ES-I3 (cell line): ENCODE results near the gene GATAD2A.
A peak's percentile ranks its signal among the peaks of the same experiment; 100 is the strongest.

Experiments
- H3K36me3 ChIP-seq: 2 replicates; pipeline ENCODE4 v1.6.1; 2013; ENCODE audit warnings: mild to moderate bottlenecking, low read length, control low read depth, moderate library complexity; ENCODE audit not compliant: insufficient read depth
- H3K4me1 ChIP-seq: 2 replicates; pipeline ENCODE4 v1.6.1; 2013; ENCODE audit warnings: mild to moderate bottlenecking, control low read depth, low read length; ENCODE audit not compliant: insufficient read depth
- H3K9ac ChIP-seq: 2 replicates; pipeline ENCODE4 v1.6.1; 2013; ENCODE audit warnings: low read depth, mild to moderate bottlenecking, low read length, moderate library complexity
- H3K9me3 ChIP-seq: 2 replicates; pipeline ENCODE4 v1.6.1; 2013; ENCODE audit warnings: mild to moderate bottlenecking, low read length, moderate library complexity; ENCODE audit not compliant: control insufficient read depth, insufficient read depth

Gene GATAD2A

GRCh38 chr19:19530889-19531288 lies 125.4 kb downstream of the GATAD2A start:
- peaks cover 18% of the 10 kb centered on the region; the same call in 1 of the 2 replicates for H3K4me1 ChIP-seq
- H3K36me3 ChIP-seq, result no peaks in the 10 kb centered on the region
- no peaks in the 10 kb centered on the region for H3K9me3 ChIP-seq
- no peak overlapping the region for H3K9ac ChIP-seq

GRCh38 chr19:19531951-19532805 lies 126.7 kb downstream of the GATAD2A start:
- Histone ChIP-seq H3K9me3 (no peaks in the 10 kb centered on the region), H3K36me3 (no peaks in the 10 kb centered on the region), H3K9ac (no peak overlapping the region), H3K4me1 (peaks cover 15% of the 10 kb centered on the region; the same call in 1 of the 2 replicates)

- Histone ChIP-seq H3K4me1 (peaks cover 15% of the 10 kb centered on the region; the same call in 1 of the 2 replicates), H3K36me3 (no peaks in the 10 kb centered on the region), H3K9me3 (no peaks in the 10 kb centered on the region), H3K9ac (no peak overlapping the region)
Measured at GRCh38 chr19:19532806-19533701, 127.6 kb downstream of the GATAD2A start.

- Histone ChIP-seq H3K36me3 (no peaks in the 10 kb centered on the region), H3K9me3 (no peaks in the 10 kb centered on the region), H3K4me1 (peaks cover 15% of the 10 kb centered on the region; the same call in 1 of the 2 replicates), H3K9ac (no peak overlapping the region)
Measured at GRCh38 chr19:19533841-19534240, 128.4 kb downstream of the GATAD2A start.

DNA sequence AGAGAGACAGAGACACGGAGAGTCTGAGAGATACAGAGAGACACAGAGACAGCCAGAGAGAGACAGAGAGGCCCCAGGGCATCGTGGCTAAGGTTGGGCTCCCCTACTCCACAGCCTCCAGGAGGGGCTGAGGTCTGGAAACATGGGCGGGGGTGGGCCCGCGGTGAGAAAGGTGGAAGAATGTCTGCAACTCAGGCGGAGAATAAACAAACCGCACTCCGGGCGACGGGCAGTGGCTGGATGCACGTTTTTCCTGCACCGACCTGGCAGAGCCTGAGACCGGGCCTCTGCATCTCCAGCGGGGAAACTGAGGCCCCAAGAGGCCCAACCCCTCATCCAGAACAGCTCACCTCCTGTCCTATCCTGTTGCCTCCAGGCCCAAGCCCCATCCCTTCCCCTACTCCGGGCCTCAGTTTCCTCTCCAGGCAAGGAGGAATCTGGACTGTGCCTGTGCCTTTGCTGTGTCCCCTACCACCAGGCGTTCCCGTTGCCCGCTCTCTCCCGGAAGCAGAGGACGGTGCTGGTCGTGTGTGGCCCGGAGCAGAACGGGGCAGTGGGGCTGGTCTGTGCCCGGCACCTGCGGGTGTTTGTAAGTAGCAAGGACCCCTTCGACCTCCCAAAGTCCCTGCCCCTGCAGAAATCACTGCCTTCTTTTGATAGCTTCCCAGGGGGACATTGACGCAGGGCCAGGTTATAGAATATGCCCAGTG lies 129.2 kb downstream of the GATAD2A start:
- no peak overlapping the region for H3K9ac ChIP-seq
- peaks cover 11% of the 10 kb centered on the region; the same call in 1 of the 2 replicates for H3K4me1 ChIP-seq
- H3K9me3 ChIP-seq, result no peaks in the 10 kb centered on the region
- no peaks in the 10 kb centered on the region for H3K36me3 ChIP-seq

DNA sequence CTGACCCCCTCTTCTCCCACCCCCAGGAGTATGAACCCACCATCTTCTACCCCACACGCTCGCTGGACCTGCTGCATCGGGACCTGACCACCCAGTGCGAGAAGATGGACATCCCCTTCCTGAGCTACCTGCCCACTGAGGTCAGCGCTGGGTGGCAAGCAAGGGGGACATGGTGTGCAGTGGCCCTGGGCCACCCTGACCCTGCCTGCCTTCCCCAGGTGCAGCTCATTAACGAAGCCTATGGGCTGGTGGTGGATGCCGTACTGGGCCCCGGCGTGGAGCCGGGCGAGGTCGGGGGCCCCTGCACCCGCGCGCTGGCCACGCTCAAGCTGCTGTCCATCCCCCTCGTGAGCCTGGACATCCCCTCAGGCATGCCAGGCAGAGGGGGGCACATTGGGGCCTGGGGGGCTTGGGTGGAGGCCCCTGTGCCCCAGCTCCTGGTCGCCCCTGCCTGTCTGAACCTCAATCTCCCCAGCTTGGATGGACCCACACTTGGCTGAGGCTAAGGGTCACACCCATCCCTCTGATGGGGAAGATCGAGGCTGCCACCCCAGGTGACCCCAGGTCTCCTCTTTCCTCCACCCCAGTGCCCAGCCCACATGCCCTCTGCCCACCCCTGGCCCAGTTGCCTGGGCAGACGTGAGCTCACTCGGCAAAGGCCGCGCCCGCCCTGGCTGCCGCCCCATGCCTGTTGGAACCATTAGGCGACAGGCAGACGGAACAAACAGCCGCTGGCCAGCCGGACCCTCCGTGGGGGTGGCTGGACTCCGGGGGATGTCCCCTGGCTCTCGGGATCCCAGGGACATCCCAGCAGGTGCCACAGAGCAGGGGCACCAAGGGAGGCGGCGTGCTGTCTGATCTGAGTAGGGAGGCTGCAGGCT lies 130.1 kb downstream of the GATAD2A start:
- Histone ChIP-seq H3K9me3 (no peaks in the 10 kb centered on the region), H3K4me1 (peaks cover 4% of the 10 kb centered on the region; the same call in 1 of the 2 replicates), H3K36me3 (no peaks in the 10 kb centered on the region), H3K9ac (no peak overlapping the region)

DNA sequence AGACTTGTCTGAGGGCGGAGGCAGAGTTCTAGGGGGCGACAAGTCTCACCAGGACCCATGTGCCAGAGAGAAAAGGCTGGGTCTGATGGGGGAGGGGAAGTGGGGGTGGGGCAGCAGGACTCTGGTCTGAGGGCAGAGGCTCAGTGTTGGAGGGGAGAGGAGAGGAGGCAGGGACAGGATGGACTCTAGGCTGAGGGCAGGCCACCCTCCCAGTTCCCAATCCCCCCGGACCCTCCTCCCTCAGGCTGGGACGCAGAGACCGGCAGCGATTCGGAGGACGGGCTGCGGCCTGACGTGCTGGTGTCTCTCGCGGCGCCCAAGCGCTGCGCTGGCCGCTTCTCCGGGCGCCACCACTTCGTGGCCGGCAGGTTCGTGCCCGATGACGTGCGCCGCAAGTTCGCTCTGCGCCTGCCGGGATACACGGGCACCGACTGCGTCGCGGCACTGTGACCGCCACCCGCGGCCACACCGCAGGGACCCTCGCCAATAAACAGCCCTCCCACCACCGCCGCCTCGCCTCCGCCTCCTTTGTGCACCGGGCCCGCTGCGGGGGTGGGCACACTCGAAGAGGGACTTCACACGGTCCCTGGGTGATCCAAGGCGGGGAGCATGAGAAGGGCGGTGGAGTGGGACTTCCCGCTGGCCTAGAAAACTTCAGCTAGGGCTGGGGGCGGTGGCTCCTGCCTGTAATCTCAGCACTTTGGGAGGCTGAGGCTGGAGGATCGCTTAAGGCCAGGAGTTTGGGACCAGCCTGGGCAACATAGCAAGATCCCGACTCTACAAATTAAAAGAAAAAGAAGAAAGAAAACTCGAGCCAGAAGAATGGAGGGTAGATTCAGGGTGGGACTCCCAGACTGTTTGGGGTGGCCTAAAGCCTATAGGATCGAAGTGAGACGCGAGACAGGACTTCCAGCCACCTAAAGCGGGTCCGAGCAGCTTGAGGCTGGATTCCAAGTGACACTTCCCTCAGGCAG lies 131.9 kb downstream of the GATAD2A start:
- Histone ChIP-seq H3K9ac (peak overlapping the region; percentile 62; the same call in 1 of the 2 replicates), H3K36me3 (no peaks in the 10 kb centered on the region), H3K9me3 (no peaks in the 10 kb centered on the region), H3K4me1 (peaks cover 2% of the 10 kb centered on the region; the same call in 1 of the 2 replicates)

DNA sequence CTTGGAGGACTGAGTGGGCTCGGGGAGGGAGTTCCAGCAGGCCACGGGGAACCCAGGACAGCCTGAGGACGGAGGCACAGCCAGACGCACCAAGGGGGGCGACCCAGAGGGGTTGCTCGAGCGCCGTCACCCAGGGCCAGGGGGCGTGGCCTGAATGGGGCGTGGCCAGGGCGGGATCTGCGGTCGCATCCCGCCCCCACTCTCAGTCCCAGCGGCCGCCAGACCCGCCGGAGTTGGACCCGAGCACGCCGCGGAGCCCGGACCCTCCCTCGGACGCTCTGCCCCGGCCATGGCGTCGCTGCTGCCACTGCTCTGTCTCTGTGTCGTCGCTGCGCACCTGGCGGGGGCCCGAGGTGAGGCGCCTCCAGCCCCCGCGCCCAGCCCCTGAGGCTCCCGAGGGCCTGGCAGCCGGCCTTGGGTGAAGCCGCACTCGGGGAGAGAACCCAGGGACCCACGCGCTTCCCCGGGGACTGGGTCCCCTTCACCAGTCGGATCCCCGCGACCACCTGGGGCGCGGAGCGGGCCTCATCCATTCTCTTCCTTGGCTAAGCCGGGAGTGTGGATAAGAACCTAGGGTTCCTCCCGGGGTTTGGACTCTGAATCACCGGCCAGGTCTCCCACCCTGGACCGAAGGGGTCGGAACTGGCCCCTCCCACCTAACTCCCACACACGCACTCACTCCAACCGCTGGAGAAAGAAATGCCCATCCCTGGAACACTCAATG lies 132.7 kb downstream of the GATAD2A start, which contains the start of gene CILP2:
Gene CILP2, plus strand, starts transcription at position 205 of the 724 bp plus-strand sequence. Its CDS starts 85 bp downstream, at position 290.
- Histone ChIP-seq H3K36me3 (no peaks in the 10 kb centered on the region), H3K4me1 (peaks cover 2% of the 10 kb centered on the region; the same call in 1 of the 2 replicates), H3K9ac (peak within 1 kb of the TSS; percentile 62; the same call in 1 of the 2 replicates), H3K9me3 (no peaks in the 10 kb centered on the region)

- no peaks in the 10 kb centered on the region for H3K9me3 ChIP-seq
- peak overlapping the region; percentile 62; the same call in 1 of the 2 replicates for H3K9ac ChIP-seq
- H3K36me3 ChIP-seq, result no peaks in the 10 kb centered on the region
- H3K4me1 ChIP-seq, result 0 out of 2 replicates have a peak, but pooled peaks cover 2% of the 10 kb centered on the region
Measured at GRCh38 chr19:19538785-19539166, 133.3 kb downstream of the GATAD2A start.

DNA sequence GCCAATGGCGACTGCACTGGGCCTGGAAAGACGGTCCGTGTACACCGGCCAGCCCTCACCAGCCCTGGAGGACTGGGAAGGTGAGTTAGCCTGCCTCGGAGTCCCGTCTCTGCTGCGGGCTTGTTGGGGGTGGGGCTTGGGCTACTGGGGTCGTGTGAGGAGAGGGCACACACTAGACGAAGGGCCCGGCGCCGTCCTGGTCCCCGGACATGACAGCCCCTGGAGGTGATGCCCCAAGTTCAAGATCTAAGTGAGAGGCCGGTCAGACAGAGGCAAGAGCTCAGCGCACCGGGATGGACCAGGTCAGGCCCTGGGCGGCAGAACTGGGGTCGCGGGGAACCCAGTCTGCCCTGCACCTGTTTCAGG lies 134.2 kb downstream of the GATAD2A start:
- H3K36me3 ChIP-seq, result no peaks in the 10 kb centered on the region
- peak overlapping the region; percentile 10; the same call in 1 of the 2 replicates for H3K9ac ChIP-seq
- H3K9me3 ChIP-seq, result no peaks in the 10 kb centered on the region
- 0 out of 2 replicates have a peak, but pooled peaks cover 2% of the 10 kb centered on the region for H3K4me1 ChIP-seq

DNA sequence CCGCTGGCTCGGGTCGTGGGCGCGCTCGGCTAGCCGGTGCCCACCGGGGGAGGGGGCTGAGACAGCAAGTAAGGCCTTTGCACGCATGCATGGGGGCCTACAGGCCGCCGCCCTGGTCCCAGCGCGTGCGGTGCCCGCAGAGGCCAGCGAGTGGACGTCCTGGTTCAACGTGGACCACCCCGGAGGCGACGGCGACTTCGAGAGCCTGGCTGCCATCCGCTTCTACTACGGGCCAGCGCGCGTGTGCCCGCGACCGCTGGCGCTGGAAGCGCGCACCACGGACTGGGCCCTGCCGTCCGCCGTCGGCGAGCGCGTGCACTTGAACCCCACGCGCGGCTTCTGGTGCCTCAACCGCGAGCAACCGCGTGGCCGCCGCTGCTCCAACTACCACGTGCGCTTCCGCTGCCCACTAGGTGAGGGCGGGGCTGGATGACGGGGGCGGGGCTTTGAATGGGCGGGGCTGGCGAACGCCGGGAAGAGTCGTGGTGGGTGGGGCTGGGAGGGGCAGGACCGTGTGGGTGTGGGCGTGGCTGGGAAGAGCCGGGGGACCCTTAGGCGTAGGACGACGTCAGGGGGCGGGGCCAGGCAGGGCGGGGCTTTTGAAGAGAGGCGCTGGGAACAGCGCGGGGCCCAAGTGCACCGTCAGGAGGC lies 134.7 kb downstream of the GATAD2A start:
- Histone ChIP-seq H3K9ac (peak overlapping the region; percentile 56; the same call in 1 of the 2 replicates), H3K36me3 (no peaks in the 10 kb centered on the region), H3K9me3 (no peaks in the 10 kb centered on the region), H3K4me1 (0 out of 2 replicates have a peak, but pooled peaks cover 2% of the 10 kb centered on the region)
